Measurements from ENCODE around the gene IGFL2.

DNA sequence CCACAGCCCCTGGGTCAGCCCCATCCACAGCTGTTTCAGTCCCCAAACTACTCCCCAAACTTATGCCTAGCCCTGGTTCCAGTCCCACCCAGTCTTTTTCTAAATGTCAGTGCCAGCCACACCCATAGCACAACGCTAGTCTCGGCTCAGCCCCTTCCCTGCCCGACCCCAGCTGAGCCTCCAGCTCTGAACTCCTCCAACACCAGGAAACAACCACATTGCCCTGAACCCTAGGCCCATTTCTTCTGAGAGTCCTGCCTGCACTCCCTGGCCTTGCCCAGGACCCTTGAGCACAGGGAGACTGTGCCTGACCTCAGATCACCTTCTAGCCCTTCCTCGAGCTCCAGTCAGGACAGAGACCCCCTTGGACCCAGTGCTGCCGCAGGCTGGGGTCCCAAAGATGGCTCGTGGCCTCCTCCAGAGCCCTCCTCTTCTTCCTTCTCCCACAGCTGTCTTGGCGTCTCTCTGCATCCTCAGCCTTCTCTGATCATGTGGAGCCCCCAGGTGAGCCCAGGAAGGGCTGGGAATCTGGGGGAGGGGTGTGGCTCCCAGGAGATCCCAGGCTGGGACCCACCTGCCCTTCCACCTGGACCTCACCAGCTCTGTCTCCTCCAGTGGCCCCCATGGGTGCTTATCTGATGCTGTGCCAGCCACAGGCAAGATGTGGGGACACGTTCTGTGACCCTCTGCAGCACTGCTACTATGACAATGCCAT, 48.5 kb downstream of the IGFL2 start:
- TF ChIP-seq CTCF (IDR thresholded peaks at IDR 0.05) (no peak), POLR2A (IDR thresholded peaks at IDR 0.05) (no peak)
